LoVo (cell line): ENCODE measurements around the gene CPE.
A peak's percentile ranks its signal among the peaks of the same experiment; 100 is the strongest.
"Not testable (repeated sequence)": the region's sequence is repeated elsewhere in the genome, so short reads cannot be mapped to it uniquely, and the experiment has no call there.

Experiments used
- DNase-seq: peaks from one replicate; pipeline ENCODE4 v3.0.0-alpha.2; 2016; ENCODE audit warnings: low spot score

The CPE gene

GRCh38 chr4:165378745-165379677, at the start of gene CPE:
TSS of gene CPE (plus strand) at chr4:165379008. CDS start at chr4:165379222, 214 bp downstream.
- DNase-seq: peak; percentile 49

- DNase-seq: no peak
These were observed 48.7 kb upstream of the CPE start for GRCh38 chr4:165330071-165330470.

GRCh38 chr4:165330666-165331065, 48.1 kb upstream of the CPE start:
- no peak for DNase-seq

GRCh38 chr4:165331359-165331758, 47.4 kb upstream of the CPE start:
- DNase-seq: no peak

- no peak for DNase-seq
These were observed 47.0 kb upstream of the CPE start for GRCh38 chr4:165331823-165332222.

GRCh38 chr4:165332502-165332901, 46.3 kb upstream of the CPE start:
- DNase-seq: no peak

- no peak for DNase-seq
These were observed 43.6 kb upstream of the CPE start for GRCh38 chr4:165335163-165335703.

- DNase-seq: no peak
These were observed 42.1 kb upstream of the CPE start for GRCh38 chr4:165336743-165337142.

GRCh38 chr4:165342340-165342739, 36.5 kb upstream of the CPE start:
- DNase-seq: not testable (repeated sequence)

GRCh38 chr4:165343353-165344191, 35.2 kb upstream of the CPE start:
- peak; percentile 14 for DNase-seq

- DNase-seq: no peak
These were observed 33.0 kb upstream of the CPE start for GRCh38 chr4:165345666-165346417.

GRCh38 chr4:165347647-165348569, 30.9 kb upstream of the CPE start:
- DNase-seq: no peak

GRCh38 chr4:165351359-165352130, 27.3 kb upstream of the CPE start:
- DNase-seq: no peak

- DNase-seq: peak; percentile 23
These were observed 22.9 kb upstream of the CPE start for GRCh38 chr4:165355900-165356300.

GRCh38 chr4:165359506-165359905, 19.3 kb upstream of the CPE start:
- DNase-seq: no peak

GRCh38 chr4:165360041-165360695, 18.6 kb upstream of the CPE start:
- no peak for DNase-seq

- DNase-seq: no peak
These were observed 17.7 kb upstream of the CPE start for GRCh38 chr4:165360985-165361670.

- DNase-seq: no peak
These were observed 17.0 kb upstream of the CPE start for GRCh38 chr4:165361810-165362209.
